Left lobe of liver (tissue), 2 donors: ENCODE results near the gene IPO5. TPM values are rescaled to one million over a fixed set of nuclear protein-coding genes. Genes with fewer than 3 reads are reported as not detected.

Source experiments
- ATAC-seq: fragments of 200-7000 bp; cut with Tn5 transposase; one replicate; pipeline ENCODE4 v1.9.1; 2020; ENCODE audit warnings: mild to moderate bottlenecking, moderate library complexity
- DNase-seq: peaks from one replicate; pipeline ENCODE4 v3.0.0-alpha.2; 2020; ENCODE audit warnings: low spot score
- total RNA-seq: library from RNA; stranded (reverse); gene quantifications from one replicate; pipeline ENCODE4 v1.2.1, GENCODE V29; 2021
- donor health status: DM: no; HTN: no; CAD: no; lungs with moderate emphysema.
- donor health status: DM: no; HTN: yes; CAD: no.

IPO5 gene
- total RNA-seq, 1 donor from 2014 or later = 44.8 TPM

DNA sequence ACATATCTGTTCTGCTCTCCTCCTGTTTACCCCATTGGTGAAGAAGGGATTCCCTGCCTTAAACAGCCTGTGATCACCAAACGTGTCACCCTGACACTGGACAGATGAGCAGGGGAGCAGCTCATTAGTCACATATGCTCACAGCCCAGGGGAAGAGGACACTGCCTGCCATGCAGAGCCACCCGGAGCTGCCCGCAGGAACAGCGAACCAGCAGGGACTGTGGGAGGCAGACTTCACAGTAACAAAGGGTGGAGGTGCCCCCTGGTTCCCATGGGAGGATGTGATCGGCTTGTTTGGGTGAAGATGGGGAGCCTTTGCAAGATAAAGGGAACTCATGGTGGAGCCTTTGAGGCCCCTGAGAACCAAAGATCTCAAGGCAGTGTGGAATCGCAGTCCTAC is 100.8 kb downstream of the IPO5 start:
- ATAC-seq (no peak), DNase-seq (no peak)

DNA sequence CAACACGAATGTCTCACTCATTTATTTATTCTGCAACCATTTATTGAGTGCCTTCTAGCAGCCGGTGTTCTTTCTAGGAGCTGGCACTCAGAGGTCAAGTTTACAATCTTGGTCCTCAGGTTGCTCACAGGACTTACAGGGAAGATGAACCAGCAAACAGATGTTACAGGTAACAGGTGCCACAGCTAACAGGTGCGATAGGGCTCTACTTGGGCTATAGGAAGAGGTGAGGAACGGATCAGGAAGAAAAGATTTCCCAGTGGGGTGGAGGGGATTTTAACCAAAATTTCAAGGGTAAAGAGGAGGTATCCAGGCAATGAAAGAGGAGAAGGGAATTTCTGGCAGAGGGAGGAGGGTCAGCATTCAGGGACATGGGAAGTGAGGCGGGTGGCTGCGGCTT is 102.1 kb downstream of the IPO5 start:
- ATAC-seq (no peak), DNase-seq (no peak)

DNA sequence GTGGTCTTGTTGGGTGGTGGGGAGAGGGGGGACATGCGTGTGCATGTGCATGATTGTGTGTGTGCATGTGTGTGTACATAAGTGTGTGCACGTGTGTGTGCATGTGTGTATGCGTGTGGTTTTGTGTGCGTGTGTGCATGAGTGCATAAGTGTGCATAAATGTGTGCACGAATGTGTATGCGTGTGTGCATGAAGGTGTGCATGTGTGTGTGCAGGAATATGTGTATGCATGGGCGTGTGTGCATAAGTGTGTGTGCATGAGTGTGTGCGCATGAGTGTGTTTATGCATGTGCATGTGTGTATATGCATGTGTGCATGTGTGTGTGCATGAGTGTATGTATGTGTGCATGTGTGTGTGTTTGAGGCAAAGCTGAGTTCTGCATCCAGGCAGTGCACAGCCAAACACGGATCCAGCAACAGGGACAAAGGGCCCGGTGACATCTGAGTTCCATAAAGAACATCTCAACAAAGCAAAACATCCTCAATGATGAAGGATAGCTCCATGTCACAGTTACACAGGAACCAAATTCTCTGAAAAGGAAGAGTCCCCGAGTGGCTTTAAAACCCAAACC is 103.5 kb downstream of the IPO5 start:
- ATAC-seq (no peak), DNase-seq (no peak)

DNA sequence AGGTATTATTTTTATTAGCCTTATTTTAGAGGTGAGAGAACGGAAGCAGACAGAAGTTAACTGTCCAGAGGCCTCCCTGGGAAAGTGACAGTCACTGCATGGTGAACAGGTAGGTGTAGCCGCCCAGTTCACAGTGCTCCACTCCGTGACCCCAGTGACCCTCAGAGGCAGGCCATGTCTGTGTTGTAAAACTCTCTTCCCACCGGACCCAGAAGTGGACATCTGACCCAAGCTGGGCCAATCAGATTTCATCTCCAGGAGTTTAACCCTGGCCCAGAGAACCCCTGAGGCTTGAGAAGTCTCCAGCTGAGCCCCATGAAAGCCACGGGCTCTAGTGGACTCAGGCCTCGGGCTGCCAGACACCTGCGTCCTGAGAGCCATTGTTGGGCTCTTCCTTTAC is 105.8 kb downstream of the IPO5 start:
- DNase-seq (no peak), ATAC-seq (no peak)

DNA sequence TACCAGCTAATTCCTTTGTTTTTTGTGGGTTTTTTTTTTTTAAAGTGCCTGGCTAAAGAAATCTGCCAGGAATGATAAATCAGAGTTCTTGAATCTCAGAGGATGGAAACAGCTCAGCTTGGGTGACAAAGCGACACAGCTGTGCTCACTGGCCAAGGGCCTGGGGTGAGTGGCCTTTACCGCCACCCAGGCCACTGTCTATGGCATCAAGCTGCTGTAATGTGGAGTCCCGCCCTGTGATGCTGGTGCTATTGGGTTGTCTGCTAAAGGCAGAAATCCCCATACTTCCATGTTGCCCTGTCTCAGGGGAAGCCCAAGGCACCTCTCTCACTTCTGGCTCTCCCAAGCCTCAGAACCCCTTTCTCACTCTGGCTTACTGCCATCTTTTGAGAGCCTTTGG is 106.8 kb downstream of the IPO5 start:
- no peak for ATAC-seq
- DNase-seq = no peak

DNA sequence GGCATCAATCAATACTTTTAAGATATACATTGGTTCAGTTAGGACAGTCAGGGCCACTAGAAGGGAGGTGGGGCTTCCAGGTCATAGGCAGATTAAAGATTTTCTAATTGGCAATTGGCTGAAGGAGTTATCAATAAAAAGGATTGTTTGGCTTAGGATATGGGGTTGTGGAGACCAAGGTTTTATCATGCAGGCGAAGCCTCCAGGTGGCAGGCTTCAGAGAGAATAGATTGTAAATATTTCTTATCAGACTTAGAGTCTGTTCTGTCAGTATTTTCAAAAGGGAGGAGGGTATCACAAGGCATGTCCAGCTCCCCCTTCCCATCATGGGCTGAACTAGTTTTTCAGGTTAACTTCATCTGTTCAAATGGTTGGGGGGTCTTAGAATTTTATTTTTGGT is 112.0 kb downstream of the IPO5 start:
- ATAC-seq (no peak), DNase-seq (no peak)

DNA sequence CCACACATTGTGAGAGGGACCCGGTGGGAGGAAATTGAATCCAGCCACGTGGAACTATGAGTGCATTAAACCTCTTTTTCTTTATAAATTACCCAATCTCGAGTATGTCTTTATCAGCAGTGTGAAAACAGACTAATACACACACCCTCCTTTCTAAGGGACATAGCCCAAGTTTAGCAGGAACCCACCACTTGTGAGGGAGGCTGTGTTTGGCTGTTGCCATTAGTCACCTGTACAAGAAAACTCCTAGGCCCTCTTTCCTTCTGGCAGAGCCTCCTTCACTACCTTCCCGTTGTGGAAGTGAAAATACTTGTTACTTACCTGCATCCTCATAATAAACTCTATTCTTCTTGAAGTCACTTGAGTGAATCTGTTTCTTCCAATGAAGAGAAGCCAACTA is 113.2 kb downstream of the IPO5 start:
- ATAC-seq (no peak), DNase-seq (no peak)

DNA sequence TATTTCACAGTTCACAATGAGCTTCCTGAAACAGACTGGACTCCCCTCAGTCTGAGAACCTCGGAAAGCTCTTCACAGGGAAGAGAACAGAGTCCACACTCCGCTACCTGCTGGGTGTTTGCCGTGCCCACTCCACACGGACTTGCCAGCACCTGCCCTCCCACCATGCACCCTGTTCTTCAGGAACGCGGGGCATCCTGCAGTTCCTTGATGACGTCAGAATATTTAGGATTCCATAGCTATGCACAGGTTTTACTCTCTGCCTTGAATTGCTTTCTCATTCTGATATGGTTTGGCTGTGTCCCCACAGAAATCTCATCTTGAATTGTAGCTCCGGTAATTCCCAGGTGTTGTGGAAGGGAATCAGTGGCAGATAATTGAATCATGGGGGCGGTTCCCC is 115.0 kb downstream of the IPO5 start:
- ATAC-seq (no peak), DNase-seq (no peak)

DNA sequence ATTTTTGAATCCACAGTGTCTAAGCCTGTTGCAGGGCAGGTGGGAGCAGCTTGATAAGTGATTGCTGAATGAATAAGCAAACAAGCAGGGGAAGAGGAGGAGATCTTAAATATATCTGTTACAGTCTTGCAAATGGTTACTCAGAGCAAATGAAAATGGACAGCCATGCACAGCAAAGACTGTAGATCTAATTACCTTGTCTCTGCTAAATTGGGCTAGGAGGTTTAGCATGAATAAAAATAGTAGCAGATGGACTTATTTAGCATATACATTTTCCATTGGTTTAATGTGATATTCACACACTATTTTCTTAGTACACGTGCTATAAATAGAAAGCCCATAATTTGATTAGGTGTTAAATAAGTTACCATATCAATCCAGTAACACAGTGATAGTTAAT is 116.5 kb downstream of the IPO5 start:
- DNase-seq (no peak), ATAC-seq (no peak)

DNA sequence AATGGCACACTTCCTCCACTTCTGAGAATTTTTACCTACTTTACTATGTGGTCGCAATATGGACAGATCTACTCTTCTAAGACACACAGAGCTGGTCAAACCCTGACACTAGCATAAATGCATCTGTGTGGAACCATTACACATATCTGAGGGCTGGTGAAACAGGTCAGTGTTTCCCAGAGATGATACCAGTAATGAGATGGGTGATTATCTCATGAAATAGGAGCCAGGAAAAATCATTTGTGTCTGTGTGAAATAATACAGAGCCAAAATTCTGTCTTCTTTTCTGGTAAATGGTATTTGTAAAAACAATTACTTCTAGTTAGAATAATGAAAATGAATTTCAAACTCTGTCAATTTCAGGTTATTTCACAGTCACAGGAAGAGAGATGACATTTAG is 117.8 kb downstream of the IPO5 start:
- ATAC-seq = no peak

DNA sequence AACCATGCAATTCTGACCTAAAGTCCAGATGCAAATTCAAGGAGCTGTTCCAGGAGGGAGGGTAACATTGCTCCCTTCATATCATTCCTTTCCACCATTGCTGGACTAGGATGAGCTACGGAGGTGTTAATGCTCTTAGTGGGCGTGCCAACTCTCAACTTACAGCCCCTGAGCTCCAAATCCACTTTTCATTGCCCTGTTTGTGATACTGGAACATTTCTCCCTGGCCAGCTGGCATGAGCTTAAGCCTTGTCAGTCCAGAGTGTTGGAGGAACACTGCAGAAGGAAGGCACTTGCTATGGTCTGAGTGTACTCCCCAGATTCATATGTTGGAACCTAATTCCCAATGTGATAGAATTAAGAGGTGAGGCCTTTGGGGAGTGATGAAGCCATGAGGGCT is 119.0 kb downstream of the IPO5 start:
- DNase-seq = no peak
- ATAC-seq = no peak

More for the DNA sequence above, 117.8 kb downstream of the IPO5 start:
- DNase-seq = no peak

Other genes with a start within 250 kb of the IPO5 start
- 78.8 TPM for gene FARP1, start 189.4 kb downstream of the IPO5 start, total RNA-seq
- not detected for gene RNF113B, start 223.6 kb downstream of the IPO5 start, total RNA-seq